Epidermal melanocyte (primary cell): ENCODE measurements around the gene FURIN.
"Not testable (repeated sequence)": the region's sequence is repeated elsewhere in the genome, so short reads cannot be mapped to it uniquely, and the experiment has no call there.

Experiments
- DNase-seq: peaks from one replicate; pipeline ENCODE4 v3.0.0; 2011; ENCODE audit warnings: low spot score; ENCODE audit not compliant: insufficient read length

The FURIN gene

GRCh38 chr15:90869601-90870353 is 1.4 kb downstream of the FURIN start:
- no peak for DNase-seq

DNA sequence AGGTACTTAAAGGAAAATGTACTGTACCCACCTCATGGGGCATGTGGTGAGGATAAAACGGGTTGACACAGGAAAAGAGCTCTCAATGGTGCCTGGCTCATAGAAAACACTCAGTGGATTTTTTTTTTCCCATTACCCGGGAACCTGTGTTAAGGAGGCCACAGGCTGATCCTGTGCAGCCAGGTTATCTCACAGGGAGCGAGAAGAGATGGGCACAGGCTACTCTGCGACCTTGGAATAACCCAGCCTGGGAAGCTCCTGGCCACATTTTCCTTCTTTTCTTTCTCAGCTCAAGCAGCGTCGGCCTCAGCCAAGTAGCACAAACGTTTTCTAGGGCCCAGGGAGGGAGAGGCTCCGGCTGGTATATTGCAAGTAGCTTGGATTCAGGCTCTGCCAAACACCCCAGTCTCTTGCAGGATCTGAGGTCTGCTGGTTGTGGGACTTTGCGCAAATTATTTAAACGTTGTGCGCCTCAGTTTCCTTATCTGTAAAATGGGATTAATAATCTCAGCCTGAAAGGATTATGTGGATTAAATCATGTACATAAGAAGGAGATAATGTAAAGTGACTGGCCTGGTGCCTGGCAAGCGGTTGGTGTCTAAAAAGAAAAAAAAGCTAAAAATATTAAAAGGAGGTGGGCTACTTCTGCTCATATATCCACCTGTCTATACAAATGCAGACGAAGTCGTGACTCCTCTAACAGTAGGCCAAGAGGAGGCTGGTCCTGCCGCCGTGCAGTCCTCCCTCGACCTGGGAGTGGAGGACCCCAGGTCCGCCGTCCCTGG is 2.2 kb downstream of the FURIN start:
- no peak for DNase-seq

DNA sequence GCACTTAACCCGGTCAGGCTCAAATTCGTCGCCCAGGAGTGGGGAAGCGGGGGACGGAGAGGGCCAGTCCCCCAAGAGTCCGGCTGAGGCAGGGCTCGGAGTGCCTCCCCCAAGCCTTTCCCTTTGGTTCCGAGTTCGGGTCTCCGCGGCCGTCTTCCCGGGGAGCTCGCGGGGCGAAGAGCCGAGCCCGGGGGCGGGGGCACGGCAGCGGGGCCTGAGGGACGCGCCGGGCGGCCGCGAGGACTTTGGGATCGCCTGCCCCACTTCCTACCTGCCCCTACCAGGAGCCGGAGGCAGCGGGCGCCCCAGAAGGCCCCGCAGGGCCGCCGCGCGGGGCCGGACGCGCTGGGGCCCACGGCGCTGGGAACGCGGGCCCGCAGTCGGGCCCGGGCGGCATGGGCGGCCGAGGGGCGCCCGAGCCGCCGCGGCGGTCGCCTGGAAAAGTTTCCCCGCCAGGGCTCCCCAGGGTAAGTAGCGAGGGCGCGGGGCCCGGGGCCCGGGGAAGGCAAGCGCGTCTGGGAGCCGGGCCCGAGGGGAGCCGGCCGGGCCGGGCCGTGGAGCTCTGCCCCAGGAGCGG is 2.8 kb downstream of the FURIN start:
- no peak for DNase-seq

DNA sequence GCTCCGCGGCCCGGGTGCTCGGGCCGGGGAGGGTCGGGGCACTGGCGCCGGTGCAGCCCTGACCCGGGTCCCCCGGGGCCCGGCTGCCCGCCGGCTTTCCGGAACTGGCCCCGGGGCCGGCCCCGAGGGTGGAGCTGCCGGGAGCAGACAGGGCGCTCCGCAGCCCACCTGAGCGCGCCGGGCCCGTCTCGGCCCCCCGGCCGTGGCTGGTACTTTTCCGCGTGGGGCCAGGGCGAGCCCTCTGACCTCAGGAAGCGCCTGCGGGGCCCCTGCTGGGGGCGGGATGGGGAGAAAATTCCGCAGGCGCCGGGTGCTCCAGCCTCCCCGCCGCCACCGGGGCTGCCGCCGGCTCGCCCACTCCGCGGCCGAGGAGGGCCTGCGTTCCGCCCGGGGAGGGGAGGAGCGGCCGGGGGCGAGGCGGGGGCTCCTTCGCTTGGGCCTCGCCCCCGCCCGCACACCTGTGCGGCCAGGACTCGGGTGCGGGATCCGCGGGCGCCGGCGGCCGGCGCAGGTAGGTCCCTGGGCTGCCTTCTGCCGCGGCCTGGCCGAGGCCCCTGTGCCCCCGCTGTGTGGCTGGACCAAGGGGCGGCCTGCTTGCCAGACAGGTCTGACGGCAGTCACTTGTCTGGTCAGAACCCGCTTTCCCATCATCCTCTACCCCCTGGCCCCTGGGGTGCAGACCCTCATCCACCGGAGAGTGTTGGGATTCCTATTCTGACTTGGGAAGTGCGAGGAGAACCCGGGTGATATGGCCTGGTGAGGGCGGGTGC is 3.5 kb downstream of the FURIN start:
- no peak for DNase-seq

DNA sequence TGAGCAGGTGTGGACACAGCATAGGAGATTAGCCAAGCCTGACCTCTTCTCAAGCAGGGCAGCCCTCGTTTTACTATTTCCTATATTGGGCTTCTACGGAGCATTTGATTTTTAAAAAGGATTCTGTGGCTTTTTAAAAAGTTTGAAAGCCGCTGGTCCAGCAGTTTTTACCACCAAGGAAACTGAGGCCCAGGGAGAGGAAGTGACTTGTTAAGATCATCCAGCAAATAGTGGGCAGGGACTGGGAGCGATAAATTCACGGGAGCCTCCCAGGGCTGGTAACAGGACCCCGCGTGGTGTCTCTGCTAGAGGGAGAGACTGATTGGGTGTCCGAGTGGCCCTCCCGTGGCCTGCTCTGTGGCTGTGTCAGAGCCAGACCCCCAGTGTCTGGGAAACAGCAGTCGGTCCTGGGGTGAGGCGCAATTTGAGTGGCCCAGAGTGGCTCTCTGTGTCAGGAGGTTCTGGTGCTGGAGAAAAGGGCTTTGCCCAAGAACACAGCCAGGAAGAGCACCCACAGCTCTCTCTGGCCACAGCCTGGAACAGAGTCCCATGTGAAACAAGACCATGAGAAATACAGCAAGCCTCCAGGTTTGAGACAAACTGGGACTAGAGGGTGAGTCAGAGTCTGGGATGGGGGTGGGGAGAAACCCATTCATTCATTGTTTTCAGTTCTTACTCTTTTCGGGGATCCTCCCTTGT is 4.2 kb downstream of the FURIN start:
- no peak for DNase-seq

GRCh38 chr15:90873488-90873997 is 5.2 kb downstream of the FURIN start:
- DNase-seq, result no peak

DNA sequence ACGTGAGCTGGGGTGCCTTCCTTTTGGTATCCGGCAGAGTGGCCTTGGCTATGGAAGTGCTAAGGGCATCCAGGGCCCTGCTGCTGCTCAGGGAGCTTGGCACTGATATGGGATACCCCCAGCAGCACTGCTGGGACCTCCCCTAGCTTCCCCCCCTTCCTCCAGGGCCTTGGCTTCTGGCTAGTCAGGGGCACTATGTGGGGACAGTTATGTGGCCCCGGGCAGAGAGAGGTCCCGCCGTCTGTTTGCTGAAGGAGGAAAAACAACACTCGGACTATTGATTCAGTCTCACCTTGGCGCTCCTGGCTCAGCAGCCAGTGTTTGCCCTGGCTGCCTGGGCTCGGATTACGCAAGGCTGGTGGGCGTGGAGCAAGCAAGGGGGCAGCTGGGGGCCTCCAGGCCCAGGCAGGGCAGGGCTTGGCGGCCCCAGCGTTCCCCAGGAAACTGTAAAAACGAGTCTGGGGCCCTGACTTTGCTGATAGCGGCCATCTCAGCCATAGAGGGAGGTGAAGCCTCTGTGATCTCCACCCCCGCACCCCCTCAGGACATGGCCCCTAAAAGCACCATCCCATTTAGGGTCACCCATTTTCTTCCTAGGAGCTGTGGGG is 5.7 kb downstream of the FURIN start:
- DNase-seq, result no peak

- DNase-seq, result not testable (repeated sequence)
Observed at GRCh38 chr15:90874986-90875385, 6.6 kb downstream of the FURIN start.

- DNase-seq, result no peak
Observed at GRCh38 chr15:90875549-90875981, 7.2 kb downstream of the FURIN start.

GRCh38 chr15:90876046-90876445 is 7.7 kb downstream of the FURIN start:
- no peak for DNase-seq

DNA sequence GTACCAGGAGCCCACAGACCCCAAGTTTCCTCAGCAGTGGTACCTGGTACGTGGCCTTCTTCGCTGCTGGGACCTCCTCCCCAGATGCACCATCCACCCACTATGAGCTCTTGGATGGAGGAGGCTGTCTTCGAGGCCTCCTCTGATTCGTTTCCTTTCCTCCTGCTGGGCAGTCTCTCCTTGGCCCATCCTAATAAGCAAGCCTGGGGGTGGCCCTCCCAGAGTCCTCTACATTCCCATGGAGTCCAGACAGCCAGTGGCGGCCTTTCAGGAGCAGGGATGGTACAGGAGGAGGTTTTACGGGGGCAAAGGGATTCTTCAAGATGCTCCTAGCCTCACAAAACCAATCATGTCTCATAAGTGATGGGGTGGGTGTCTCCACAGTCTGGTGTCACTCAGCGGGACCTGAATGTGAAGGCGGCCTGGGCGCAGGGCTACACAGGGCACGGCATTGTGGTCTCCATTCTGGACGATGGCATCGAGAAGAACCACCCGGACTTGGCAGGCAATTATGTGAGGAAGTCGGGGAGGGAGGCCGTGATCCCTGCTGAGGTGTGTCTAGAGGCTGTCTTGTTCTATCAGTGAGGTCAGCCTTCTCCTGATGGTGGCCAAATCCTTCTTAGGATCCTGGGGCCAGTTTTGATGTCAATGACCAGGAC is 8.3 kb downstream of the FURIN start:
- DNase-seq, result no peak

DNA sequence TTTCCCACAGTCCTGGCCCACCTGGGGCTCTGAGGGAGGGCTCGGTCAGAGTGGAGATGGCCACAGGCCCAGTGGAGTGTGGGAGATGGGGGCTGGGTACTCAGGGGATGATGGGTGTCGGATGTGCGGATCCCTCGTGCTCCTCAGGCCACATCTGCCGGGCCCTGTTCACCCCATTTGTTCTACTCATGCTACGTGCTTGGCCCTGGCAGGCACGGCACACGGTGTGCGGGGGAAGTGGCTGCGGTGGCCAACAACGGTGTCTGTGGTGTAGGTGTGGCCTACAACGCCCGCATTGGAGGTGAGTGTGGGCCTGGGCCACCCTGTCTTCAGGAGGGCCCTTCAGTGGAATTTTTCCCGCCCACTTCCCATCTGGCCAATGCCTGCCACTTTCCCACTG is 8.9 kb downstream of the FURIN start:
- DNase-seq, result no peak

GRCh38 chr15:90877996-90878395 is 9.6 kb downstream of the FURIN start:
- no peak for DNase-seq

- DNase-seq, result no peak
Observed at GRCh38 chr15:90878660-90879059, 10.3 kb downstream of the FURIN start.

GRCh38 chr15:90879730-90880366 is 11.5 kb downstream of the FURIN start:
- no peak for DNase-seq

- DNase-seq, result no peak
Observed at GRCh38 chr15:90880381-90881145, 12.2 kb downstream of the FURIN start.

DNA sequence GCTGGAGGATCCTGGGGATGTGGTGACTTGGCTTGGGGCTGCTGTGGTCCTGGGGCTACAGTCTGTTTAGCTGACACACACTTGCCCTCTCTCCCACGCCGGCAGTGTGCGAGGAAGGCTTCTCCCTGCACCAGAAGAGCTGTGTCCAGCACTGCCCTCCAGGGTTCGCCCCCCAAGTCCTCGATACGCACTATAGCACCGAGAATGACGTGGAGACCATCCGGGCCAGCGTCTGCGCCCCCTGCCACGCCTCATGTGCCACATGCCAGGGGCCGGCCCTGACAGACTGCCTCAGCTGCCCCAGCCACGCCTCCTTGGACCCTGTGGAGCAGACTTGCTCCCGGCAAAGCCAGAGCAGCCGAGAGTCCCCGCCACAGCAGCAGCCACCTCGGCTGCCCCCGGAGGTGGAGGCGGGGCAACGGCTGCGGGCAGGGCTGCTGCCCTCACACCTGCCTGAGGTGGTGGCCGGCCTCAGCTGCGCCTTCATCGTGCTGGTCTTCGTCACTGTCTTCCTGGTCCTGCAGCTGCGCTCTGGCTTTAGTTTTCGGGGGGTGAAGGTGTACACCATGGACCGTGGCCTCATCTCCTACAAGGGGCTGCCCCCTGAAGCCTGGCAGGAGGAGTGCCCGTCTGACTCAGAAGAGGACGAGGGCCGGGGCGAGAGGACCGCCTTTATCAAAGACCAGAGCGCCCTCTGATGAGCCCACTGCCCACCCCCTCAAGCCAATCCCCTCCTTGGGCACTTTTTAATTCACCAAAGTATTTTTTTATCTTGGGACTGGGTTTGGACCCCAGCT is 13.0 kb downstream of the FURIN start:
- no peak for DNase-seq
